NCI-H1092 (cell line): ENCODE data around the gene WFDC2.
"Not testable (repeated sequence)": the region's sequence is repeated elsewhere in the genome, so short reads cannot be mapped to it uniquely, and the experiment has no call there.

ENCODE experiments used
- DNase-seq: peaks from one replicate; lab custom pipeline; 2025; lab: John Stamatoyannopoulos, UW

Gene WFDC2

DNA sequence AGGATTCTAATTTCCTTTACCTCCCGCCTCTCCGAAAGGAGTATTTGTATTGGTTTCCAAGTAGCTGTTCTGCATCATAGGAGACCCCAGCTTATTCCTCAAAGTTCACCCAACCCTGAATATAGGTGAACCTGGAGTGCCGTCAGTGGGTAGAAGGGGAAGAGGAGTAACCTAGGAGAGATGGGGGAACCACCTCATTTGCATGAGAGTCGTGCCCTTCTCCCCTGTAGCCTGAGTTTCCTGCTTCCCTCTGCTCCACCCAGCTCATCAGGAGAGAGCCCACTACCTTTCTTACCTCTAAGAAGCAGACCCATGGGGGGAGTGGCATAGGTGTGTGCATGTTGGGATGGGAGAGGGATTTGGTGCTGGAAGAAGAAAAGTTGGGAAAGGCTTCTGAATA is 17.3 kb upstream of the WFDC2 start:
- no peak for DNase-seq

DNA sequence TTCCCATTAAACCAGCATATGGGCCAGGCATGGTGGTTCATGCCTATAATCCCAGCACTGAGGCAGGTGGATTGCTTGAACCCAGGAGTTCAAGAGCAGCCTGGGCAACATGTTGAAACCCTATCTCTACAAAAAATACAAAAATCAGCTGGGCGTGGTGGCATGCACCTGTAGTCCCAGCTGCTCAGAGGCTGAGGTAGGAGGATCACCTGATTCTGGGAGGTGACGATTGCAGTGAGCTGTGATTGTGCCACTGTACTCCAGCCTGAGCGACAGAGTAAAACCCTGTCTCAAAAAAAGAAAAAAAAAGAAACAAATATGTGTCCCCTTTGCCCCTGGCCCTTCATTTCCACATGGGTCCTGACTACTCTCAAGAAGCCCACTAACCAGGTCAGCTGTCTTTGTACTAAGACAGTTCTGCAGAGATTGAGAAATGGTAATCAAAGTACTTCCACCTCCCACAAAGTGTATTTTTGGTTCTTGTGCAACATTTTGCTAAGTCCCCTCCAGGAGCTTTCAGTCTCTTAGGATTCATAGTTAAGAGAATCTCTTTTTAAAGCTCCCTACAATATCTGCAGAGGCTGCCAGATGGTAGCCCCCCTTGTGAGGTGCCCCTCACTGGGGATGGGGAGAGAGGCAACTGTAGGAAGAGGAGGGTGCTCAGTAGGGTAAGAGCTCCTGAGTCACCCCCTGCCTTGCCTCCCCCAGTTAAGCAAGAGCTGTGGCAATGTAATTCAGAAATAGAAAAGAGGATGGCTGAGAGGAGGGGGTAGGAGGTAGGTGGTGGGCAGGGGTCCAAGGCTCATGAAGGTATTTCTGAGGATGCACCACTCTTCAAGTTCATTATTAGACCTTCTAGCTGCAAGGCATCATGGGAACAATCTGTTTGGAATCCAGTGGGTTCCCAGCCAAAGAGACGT is 16.5 kb upstream of the WFDC2 start:
- DNase-seq, result no peak

DNA sequence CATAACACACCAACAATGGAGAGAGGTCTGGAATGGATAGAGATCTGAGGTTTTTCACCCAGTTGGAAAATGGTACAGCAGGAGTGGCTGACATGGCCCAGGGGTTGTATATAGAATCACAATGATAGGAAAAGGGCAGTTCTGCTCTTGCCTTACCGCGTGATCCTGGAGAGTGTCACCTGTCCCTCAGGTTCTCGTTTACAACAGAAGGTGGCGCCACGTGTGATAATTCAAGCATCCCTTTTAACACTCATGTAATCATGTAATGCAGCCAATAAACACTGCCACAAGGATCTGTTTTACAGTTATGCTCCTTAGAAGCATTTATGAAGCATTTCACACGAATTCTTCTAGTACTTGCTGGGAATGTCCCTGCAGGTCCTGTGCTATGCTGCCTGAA is 12.9 kb upstream of the WFDC2 start:
- DNase-seq, result peak; percentile 42

DNA sequence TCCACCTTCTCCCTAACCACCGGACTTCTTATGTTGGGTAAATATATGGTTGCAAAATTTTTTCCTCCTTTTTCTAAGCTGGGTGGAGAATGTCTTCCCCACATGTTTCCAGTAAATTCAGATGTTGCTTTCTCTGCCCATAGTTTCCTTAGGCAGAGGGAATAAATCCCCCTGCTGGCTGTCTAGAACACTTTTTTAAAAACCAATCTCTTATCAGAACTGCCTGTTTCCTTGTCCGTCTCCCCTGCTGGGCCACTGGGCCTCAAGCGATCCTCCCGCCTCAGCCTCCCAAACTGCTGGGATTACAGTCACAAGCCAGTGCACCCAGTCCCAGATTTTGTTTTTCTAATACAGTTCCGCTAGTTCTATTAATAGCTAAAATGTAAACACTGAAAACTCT is 9.9 kb upstream of the WFDC2 start:
- DNase-seq, result no peak

DNA sequence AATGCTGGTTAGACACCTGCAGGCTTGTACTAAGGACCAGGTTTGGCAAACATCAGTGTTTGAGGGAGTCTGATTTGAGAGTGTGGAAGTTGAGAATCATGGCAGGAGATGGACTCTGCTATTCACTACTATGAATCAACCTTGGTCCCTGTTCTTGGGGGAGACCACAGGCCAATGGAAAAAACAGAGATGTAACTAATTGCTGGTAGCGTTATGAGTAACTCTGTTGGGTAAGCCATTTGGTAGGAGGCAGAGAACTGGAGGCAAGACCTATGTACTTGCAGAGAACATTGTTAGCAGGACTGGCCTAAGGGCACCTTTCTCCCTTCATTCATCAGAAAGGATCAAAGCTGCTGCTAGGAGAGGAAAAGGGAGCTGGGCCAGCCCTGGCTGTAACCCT is 8.3 kb upstream of the WFDC2 start:
- no peak for DNase-seq

DNA sequence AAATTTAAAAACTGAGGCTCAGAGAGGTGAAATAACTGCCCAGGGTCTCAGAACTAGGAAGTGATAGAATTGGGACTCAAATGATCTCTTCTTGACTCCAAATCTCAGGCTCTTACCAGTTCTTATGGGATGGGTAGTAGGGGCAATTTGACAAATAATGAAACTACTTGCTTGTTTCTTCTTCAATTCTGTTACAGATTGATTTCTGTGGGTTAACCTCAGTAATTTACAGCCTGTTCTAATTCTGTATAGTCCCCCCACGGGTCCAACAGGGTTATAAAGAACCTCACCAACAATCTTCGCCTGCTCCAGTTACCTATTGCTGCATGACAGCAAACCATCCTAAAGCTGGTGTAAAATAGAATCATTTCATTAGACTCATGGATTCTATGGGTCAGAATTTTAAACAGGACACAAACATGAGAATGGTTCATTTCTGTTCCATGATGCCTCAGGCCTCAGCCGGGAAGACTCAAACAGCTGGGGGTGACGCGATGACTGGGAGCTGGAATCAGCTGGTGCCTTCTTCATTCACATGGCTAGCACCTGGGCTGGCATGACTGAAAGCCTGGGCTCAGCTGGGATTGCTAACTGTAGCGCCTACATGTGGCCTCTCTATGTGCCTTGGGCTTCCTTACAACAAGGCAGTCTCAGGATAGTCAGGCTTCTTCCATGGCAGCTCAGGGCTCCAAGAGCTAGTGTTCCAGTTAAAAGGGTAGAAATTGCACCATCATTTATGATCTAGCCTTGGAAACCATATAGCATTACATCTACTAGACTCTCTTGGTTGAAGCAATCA is 6.6 kb upstream of the WFDC2 start:
- no peak for DNase-seq

DNA sequence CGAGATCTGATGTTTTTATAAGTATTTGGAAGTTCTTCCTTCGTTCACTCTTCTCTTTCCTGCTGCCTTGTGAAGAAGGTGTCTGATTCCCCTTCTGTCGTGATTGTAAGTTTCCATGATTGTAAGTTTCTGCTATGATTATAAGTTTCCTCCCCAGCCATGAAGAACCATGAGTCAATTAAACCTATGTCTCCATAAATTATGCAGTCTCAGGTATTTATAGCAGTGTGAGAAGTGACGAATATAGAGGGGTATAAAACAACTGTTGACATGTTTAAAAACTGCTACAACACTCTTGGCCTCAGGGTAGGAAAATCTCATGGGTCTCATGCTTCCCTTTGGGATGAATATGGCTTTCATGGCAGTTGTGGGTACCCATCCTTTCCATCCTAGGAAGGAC is 5.8 kb upstream of the WFDC2 start:
- DNase-seq, result no peak

DNA sequence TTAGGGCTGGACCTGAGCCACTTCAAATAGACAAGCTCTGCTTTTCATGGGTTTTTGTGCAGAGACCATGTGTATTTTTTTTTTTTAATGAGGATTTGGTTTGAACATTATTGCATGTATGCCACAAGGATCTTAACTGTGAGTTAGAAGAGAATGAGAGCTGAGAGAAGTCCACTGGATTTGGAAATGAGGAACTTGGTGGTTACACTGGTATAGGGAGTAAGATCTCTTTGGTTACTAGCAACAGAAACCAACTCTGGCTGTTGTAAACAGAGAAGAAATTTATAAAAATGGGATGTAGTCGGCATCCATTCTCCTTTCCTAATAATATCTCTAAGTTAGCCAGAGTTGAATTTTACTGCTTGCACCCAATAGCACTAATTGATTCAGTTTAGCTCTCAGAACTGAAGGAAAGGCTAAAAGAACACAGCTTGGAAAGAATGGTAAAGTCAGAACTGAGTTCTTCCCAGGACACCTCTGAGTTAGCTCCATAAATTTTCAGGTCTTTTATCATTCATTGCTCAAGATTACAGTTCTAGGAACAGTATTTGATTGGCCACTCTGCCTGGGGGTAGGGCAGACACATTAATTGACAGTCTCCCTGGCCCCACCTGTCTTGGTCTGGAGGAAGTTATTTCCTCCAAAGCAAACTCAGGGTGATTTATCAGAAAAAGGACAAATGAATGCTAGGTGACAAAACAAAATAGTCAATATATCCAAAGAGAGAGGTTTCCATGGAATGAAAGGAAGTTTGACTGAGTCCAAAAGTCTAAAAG is 3.9 kb upstream of the WFDC2 start:
- no peak for DNase-seq

DNA sequence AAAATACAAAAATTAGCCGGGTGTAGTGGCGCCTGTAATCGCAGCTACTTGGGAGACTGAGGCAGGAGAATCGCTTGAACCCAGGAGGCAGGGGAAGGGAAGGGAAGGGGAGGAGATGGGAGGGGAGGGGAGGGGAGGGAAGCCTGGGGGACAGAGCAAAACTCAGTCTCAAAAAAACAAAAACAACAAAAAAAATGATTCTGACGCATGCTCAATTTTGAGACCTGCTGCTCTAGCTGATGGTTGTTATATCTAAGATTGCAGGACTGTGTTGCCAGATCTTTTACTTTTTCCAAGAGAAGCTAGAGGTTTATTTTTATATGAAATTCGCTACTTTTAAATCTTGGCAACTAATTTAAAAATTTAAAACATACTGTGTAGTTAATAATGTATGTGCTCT is 2.4 kb upstream of the WFDC2 start:
- DNase-seq, result no peak

DNA sequence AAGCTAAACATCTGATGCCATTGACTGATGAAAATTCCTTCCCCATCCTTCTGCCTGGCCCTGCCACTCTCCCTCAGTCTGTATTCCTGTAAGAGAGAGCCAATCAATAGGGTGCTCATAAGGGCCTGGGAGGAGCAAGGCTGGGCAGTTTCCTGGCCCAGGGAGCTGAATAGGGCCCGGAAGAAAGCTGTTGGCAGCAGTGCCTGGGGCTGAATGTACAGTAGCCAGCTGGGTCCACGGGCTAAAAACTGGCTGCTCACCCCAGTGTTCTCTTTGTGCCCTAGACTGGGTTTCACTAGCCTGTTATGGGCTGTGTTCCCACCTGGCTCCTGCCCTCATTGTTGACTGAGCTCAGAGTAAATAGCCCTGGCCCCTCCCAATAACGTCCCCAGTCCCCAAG is 1.7 kb upstream of the WFDC2 start:
- peak; percentile 71 for DNase-seq

DNA sequence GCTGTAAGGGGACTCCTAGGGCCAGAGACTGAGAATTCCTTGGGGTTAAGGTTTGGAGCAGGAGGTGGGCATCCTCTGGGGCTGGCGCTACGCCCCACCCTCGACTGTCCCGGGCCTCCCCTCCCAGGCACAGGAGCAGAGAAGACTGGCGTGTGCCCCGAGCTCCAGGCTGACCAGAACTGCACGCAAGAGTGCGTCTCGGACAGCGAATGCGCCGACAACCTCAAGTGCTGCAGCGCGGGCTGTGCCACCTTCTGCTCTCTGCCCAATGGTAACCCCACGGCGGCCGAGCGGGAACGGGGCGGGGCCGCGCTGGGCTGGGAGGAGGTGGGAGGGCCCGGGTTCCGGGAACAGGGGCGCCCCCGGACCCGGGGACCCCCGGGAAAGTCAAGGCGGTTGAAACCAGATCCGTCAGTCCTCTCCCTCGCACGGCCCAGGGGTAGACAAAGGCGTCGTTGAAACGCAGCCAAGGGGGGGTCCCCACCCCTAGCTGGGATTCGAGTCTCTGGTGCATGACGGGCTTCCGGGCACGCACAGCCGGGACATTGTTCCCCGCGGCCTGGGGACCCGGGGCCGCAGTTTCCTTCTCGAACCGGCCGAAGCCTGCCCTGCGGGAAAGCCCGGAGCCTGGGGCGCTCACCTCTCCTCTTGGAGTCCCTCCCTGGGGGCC is 844 bp downstream of the WFDC2 start:
- peak; percentile 54 for DNase-seq

DNA sequence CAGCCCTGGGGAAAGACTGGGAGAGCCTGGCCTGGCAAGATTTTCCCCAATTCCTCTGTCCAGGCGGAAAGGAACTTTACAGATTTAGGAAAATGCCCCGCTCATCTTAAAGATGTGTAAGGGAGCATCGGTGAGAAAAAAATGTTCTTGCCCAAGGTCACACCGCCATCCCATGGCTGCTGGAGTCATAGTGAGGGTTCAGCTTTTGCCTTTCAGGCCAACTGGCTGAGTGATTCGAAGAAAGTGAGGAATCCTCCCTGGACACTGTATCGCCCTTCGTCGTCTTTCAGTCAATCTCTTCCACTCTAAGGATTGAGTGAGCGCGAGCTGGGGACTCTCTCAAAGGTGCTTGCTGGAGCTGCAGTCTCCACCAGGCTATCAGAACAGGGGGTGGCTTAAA is 1.4 kb downstream of the WFDC2 start:
- DNase-seq, result no peak

DNA sequence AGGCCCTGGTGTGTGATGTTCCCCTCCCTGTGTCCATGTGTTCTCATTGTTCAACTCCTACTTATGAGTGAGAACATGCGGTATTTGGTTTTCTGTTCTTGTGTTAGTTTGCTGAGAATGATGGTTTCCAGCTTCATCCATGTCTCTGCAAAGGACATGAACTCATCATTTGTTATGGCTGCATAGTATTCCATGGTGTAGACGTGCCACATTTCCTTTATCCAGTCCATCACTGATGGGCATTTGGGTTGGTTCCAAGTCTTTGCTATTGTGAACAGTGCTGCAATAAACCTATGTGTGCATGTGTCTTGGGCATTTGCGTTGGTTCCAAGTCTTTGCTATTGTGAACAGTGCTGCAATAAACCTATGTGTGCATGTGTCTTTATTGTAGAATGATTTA is 2.7 kb downstream of the WFDC2 start:
- DNase-seq, result not testable (repeated sequence)

DNA sequence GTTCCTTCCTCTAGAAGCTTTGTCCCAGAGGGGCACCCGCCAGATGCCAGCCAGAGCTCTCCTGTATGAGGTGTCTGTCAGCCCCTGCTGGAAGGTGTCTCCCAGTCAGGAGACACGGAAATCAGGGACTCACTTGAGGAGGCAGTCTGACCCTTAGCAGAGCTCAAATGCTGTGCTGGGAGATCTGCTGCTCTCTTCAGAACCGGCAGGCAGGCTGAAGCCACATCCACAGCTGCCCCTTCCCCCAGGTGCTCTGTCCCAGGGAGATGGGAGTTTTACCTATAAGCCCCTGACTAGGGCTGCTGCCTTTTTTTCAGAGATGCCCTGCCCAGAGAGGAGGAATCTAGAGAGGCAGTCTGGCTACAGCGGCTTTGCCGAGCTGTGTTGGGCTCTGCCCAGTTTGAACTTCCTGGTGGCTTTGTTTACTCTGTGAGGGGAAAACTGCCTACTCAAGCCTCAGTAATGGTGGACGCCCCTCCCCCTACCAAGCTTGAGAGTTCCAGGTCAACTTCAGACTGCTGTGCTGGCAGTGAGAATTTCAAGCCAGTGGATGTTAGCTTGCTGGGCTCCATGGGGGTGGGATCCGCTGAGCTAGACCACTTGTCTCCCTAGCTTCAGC is 8.1 kb downstream of the WFDC2 start:
- not testable (repeated sequence) for DNase-seq

DNA sequence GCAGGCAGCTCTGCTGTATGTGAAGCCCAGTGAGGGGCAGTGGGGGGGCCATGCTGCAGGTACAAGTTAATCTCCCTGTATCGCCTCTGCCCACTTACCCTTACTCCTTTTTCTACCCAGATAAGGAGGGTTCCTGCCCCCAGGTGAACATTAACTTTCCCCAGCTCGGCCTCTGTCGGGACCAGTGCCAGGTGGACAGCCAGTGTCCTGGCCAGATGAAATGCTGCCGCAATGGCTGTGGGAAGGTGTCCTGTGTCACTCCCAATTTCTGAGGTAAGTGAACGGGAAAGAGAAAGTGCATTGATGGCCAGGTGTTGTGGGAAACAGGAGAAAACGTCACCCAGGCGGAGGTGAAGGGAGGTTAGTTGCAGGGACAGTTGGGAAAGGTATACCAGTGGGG is 10.3 kb downstream of the WFDC2 start:
- DNase-seq, result no peak

DNA sequence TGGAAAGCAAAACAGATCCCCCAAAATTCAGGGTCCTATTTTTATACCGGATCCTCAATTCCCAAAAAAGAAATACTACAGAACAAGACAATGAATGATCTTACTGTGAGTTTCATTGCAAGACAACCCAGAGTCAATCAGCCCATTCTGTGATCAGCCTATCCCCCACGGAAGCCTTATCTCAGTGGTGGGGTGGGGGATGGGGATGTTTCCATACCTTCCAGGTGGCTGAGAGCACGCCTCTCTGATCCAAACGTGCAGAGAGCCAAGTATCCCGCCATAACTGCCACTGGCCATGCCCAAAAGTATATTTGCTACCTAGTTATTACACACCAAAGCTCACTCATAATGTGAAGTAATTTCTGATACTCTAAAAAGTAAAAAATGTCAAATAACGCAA is 15.1 kb downstream of the WFDC2 start:
- no peak for DNase-seq

DNA sequence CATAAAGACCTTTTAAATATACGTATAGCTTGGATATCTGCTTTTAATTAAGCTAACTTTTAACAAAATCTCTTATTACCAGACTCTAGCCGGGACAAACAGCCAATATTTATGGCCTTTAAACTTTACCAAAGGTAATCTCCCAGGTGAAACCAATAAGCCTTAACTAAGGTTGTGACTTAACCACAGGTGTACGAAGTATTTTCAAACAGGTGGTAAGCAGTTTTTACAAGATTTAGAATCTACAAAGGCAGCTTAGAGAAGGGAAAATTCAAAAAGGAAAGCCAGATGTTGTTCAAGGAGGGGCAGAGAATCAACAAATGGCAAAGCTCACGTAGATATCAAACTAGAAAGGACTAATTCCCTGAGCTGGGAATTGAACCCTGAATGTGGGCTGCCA is 15.8 kb downstream of the WFDC2 start:
- no peak for DNase-seq

DNA sequence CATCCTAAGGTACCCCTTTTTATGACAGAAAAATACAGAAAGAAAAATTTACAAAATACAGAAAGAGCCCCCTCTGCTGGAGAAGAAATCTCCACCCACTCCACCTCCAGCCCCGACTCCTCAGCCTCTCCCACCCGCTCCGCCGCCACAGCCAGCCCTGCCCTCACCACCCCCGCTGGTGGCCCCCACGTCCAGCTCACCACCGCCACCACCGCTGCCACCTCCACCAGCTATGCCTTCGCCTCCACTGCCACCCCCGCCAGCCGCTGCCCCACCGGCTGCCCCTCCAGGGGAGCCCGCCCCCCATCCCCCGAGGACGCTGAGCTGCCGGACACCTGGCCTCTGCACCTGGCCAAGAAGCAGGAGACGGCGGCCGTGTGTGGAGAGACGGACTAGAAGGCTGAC is 17.7 kb downstream of the WFDC2 start:
- DNase-seq, result no peak

DNA sequence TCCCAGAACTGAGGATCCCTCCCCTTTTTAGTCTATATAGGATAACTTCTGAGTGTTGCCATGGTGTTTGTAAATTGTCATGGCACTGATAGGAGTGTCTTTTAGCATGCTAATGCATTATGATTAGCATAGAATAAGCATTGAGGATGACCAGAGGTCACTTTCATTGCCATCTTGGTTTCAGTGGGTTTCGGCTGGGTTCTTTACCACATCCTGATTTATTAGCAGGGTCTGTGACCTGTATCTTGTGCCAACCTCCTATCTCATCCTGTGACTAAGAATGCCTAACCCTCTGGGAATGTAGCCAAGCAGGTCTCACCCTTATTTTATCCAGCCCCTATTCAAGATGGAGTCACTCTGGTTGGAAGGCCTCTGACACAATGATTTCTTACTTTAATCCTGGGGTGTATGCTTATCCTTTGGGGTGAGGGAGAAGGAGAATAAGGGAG is 19.6 kb downstream of the WFDC2 start:
- no peak for DNase-seq

DNA sequence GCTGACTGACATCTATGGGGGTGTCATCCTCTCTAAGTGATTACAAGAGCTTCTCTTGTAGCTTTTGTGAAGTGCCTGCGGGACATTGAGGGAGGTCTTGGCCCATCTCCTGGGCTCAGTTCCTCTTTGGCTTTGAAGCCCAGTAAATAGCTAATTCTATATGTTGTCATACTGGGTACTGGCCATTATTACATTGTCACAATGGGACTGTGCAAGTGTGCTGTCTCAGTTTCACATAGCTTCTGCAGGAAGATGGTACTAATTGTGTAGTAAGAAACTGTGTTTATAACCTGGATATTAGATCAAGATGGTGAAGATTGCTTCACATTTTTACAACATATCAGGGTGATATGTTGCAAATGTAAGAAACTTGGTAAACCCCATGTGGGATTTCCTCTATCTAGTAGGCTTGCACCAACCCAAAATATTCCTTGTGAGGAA is 26.0 kb downstream of the WFDC2 start:
- DNase-seq, result no peak

DNA sequence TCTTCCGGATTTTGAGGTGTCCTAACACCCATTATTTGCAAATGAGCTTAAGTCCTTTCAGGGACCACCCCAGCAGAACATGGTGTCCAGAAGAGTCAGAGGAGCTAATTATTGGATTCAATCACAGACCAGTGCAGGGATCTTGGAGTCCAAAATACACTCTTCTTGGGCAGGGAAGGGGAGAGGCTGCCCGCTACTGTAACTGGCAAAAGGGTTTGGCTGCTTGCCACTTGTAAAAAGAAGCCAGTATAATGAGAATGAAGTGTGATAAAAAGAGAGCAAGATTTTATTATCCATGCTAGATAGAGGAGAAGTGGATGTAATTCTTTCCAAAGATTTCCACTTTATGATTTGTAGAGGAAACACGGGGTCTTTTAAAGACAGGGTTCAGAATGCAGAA is 26.6 kb downstream of the WFDC2 start:
- no peak for DNase-seq
